ENCODE measurements around the gene CNOT4.

The CNOT4 gene

GRCh38 chr7:135386776-135387175 is 123.1 kb downstream of the CNOT4 start:
- no peak overlapping the region for H2AFZ ChIP-seq (ENCODE audit: low read depth, low read length)
- no peaks in the 10 kb centered on the region for H3K79me2 ChIP-seq (ENCODE audit: low read length)
- no peak overlapping the region for H3K9ac ChIP-seq (ENCODE audit: low read length)
- peaks cover 9% of the 10 kb centered on the region for H3K36me3 ChIP-seq (replicated peaks; ENCODE audit: low read depth, low read length)
- H4K20me1 ChIP-seq (ENCODE audit: insufficient read depth, low read length) = no peaks in the 10 kb centered on the region
- no peak overlapping the region for H3K4me3 ChIP-seq (ENCODE audit: low read length)
- peaks cover 6% of the 10 kb centered on the region; the same call in 1 of the 2 replicates for H3K4me1 ChIP-seq (ENCODE audit: low read length)
- H3K9me3 ChIP-seq (ENCODE audit: insufficient read depth, low read length) = no peaks in the 10 kb centered on the region
- TF ChIP-seq CTCF (IDR thresholded peaks at IDR 0.05; ENCODE audit: low read depth, low read length) (no peak), EZH2phosphoT487 (IDR thresholded peaks at IDR 0.05; ENCODE audit: low read depth) (no peak)
- no peak overlapping the region for H3K4me2 ChIP-seq (ENCODE audit: low read length)
- no peak overlapping the region for H3K27ac ChIP-seq (ENCODE audit: low read length)
- H3K27me3 ChIP-seq (ENCODE audit: low read depth, low read length) = no peaks in the 10 kb centered on the region

- no peak overlapping the region for H3K4me3 ChIP-seq (ENCODE audit: low read length)
- H3K36me3 ChIP-seq (replicated peaks; ENCODE audit: low read depth, low read length) = peaks cover 9% of the 10 kb centered on the region
- no peaks in the 10 kb centered on the region for H3K79me2 ChIP-seq (ENCODE audit: low read length)
- no peaks in the 10 kb centered on the region for H4K20me1 ChIP-seq (ENCODE audit: insufficient read depth, low read length)
- no peak overlapping the region for H3K27ac ChIP-seq (ENCODE audit: low read length)
- H3K4me1 ChIP-seq (ENCODE audit: low read length) = peaks cover 6% of the 10 kb centered on the region; the same call in 1 of the 2 replicates
- H3K27me3 ChIP-seq (ENCODE audit: low read depth, low read length) = no peaks in the 10 kb centered on the region
- no peak overlapping the region for H3K4me2 ChIP-seq (ENCODE audit: low read length)
- no peaks in the 10 kb centered on the region for H3K9me3 ChIP-seq (ENCODE audit: insufficient read depth, low read length)
- TF ChIP-seq EZH2phosphoT487 (IDR thresholded peaks at IDR 0.05; ENCODE audit: low read depth) = no peak
- H2AFZ ChIP-seq (ENCODE audit: low read depth, low read length) = no peak overlapping the region
- H3K9ac ChIP-seq (ENCODE audit: low read length) = no peak overlapping the region
These were observed 123.7 kb downstream of the CNOT4 start for GRCh38 chr7:135386181-135386580.

GRCh38 chr7:135385209-135385608 is 124.7 kb downstream of the CNOT4 start:
- TF ChIP-seq EZH2phosphoT487 (IDR thresholded peaks at IDR 0.05; ENCODE audit: low read depth) (no peak), CTCF (IDR thresholded peaks at IDR 0.05; ENCODE audit: low read depth, low read length) (no peak)
- no peaks in the 10 kb centered on the region for H3K27me3 ChIP-seq (ENCODE audit: low read depth, low read length)

GRCh38 chr7:135383525-135384175 is 126.3 kb downstream of the CNOT4 start:
- H3K4me1 ChIP-seq (ENCODE audit: low read length) = no peaks in the 10 kb centered on the region

More at GRCh38 chr7:135385209-135385608, 124.7 kb downstream of the CNOT4 start:
- H2AFZ ChIP-seq (ENCODE audit: low read depth, low read length) = no peak overlapping the region
- peaks cover 9% of the 10 kb centered on the region for H3K36me3 ChIP-seq (replicated peaks; ENCODE audit: low read depth, low read length)
- no peak overlapping the region for H3K27ac ChIP-seq (ENCODE audit: low read length)
- no peak overlapping the region for H3K9ac ChIP-seq (ENCODE audit: low read length)
- H3K9me3 ChIP-seq (ENCODE audit: insufficient read depth, low read length) = no peaks in the 10 kb centered on the region
- H3K4me3 ChIP-seq (ENCODE audit: low read length) = no peak overlapping the region
- no peak overlapping the region for H3K4me2 ChIP-seq (ENCODE audit: low read length)
- peaks cover 1% of the 10 kb centered on the region; the same call in 1 of the 2 replicates for H3K4me1 ChIP-seq (ENCODE audit: low read length)
- H3K79me2 ChIP-seq (ENCODE audit: low read length) = no peaks in the 10 kb centered on the region
- H4K20me1 ChIP-seq (ENCODE audit: insufficient read depth, low read length) = no peaks in the 10 kb centered on the region

More at GRCh38 chr7:135383525-135384175, 126.3 kb downstream of the CNOT4 start:
- TF ChIP-seq EZH2phosphoT487 (IDR thresholded peaks at IDR 0.05; ENCODE audit: low read depth) = no peak
- no peak for TF ChIP-seq CTCF (IDR thresholded peaks at IDR 0.05; ENCODE audit: low read depth, low read length)
- Histone ChIP-seq H2AFZ (ENCODE audit: low read depth, low read length) (no peak overlapping the region), H3K27ac (ENCODE audit: low read length) (no peak overlapping the region), H3K4me3 (ENCODE audit: low read length) (no peak overlapping the region), H3K36me3 (replicated peaks; ENCODE audit: low read depth, low read length) (peaks cover 4% of the 10 kb centered on the region), H3K9ac (ENCODE audit: low read length) (no peak overlapping the region), H3K27me3 (ENCODE audit: low read depth, low read length) (no peaks in the 10 kb centered on the region), H3K9me3 (ENCODE audit: insufficient read depth, low read length) (no peaks in the 10 kb centered on the region), H4K20me1 (ENCODE audit: insufficient read depth, low read length) (no peaks in the 10 kb centered on the region), H3K4me2 (ENCODE audit: low read length) (no peak overlapping the region), H3K79me2 (ENCODE audit: low read length) (no peaks in the 10 kb centered on the region)
